Cardiac muscle cell (in vitro differentiated cells and primary cell): ENCODE measurements around the gene SBNO2. TPM values are rescaled to one million over a fixed set of nuclear protein-coding genes. Genes with fewer than 3 reads are reported as not detected.

ENCODE experiments used
- DNase-seq, 2 donors: peaks; one replicate each; pipeline versions ENCODE4 v3.0.0 to v3.0.0-alpha.2; 2010 to 2017; ENCODE audit warnings: low read depth in 1 of 2, low spot score in 1 of 2
- H3K27ac ChIP-seq: fragments of 200-600 bp; sonication (generic); 2 replicates; pipeline ENCODE4 v1.5.1; 2016
- H3K27me3 ChIP-seq: fragments of 200-600 bp; sonication (generic); 2 replicates; pipeline ENCODE4 v1.6.0; 2016; ENCODE audit warnings: control low read depth
- H3K36me3 ChIP-seq: fragments of 200-600 bp; sonication (generic); 2 replicates; pipeline ENCODE4 v1.5.1; 2016; ENCODE audit warnings: control low read depth
- H3K4me1 ChIP-seq: fragments of 200-600 bp; sonication (generic); 2 replicates; pipeline ENCODE4 v1.8.1; 2017; ENCODE audit warnings: low read depth, mild to moderate bottlenecking, mixed run types
- H3K4me3 ChIP-seq: fragments of 200-600 bp; sonication (generic); 2 replicates; pipeline ENCODE4 v1.5.1; 2016; ENCODE audit warnings: mild to moderate bottlenecking
- H3K9me3 ChIP-seq: fragments of 200-600 bp; sonication (generic); 2 replicates; pipeline ENCODE4 v1.5.1; 2017; ENCODE audit warnings: low read depth, mild to moderate bottlenecking, control low read depth
- polyA plus RNA-seq: library from polyadenylated mRNA; unstranded; fragments of >200 nt; fragmentation: Nextera tagmentation; extraction: Ambion mirVana; gene quantifications from 2 replicates; pipeline ENCODE4 v1.2.1, GENCODE V29; 2016
- total RNA-seq: library from RNA; depleted of rRNA; stranded (reverse); fragments of >200 nt; gene quantifications from 2 replicates; pipeline ENCODE4 v1.2.3, GENCODE V29; 2016
- TF ChIP-seq, protein P1 (sequence below): IDR thresholded peaks from 2 replicates; pipeline ENCODE4 v1.5.1; 2012; ENCODE audit warnings: low read depth, mild to moderate bottlenecking, low read length

The SBNO2 gene
- total and polyA plus RNA-seq, 2 experiments from 2014 or later, result 11.8 to 28.5 TPM

DNA sequence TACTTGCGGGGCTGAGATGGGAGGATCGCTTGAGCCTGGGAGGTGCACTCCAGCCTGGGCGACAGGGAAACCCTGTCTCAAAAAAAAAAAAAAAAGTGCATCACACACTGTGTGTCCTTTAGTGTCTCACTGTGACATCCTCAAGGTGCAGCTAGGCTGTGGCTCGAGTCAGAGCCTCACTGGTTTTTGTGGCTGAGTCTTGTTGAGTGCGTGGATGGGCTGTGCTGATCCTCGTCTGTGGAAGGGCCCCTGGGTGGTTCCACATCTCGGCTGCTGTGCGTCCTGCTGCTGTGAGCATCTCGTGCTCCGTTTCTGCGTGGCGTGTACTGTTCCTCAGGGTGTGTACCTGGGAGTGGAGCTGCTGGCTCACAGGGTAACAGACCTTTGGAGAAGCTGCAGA, 42.7 kb upstream of the SBNO2 start:
- H3K27ac ChIP-seq, result peak overlapping the region; percentile 54

DNA sequence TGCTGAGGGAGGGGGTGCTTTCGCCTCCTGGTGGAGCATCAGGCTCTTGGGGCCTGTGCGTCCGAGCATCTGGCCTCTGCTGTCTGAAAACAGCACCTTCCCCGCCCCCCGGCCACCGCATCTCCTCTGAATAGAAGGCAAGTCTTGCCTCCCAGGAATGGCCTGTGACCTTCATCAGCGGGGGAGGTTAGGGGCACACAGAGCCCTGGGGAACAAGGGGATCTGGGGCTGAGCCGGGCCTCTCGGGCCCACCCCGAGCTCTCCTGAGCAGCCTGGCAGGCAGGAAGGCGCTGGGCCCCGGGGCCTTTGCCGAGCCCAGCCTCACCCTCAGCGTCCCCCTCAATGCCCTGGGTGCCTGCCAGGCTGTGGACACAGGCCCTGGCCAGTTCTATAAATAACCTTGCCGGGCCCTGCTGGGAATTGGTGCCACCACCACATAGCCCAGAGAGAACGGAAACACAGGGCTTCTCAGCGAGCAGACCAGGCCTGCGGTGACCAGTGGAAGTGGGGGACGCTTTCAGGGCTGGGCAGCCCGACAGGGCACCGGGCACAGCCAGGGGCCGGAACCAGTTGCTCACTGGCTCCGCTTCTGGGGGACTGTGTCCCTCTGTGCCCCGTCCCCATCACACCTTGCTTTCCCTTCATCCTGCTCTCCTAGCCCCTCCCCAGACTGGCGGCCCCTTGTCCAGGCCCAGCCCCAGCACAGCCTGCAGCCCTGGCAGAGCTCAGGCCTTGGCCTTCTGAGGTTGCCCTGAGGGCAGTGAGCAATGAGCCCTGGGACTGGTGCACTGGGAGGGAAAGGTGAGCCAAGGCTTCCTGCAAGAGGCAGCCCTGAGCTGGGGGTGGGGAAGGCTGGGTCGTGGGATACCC, 41.0 kb upstream of the SBNO2 start:
- no peaks in the 10 kb centered on the region for H3K9me3 ChIP-seq
- peak overlapping the region; percentile 85 for H3K27ac ChIP-seq
- no peak overlapping the region for H3K4me3 ChIP-seq
- no peaks in the 10 kb centered on the region for H3K36me3 ChIP-seq
- H3K27me3 ChIP-seq, result no peaks in the 10 kb centered on the region
- TF ChIP-seq, protein P1, sequence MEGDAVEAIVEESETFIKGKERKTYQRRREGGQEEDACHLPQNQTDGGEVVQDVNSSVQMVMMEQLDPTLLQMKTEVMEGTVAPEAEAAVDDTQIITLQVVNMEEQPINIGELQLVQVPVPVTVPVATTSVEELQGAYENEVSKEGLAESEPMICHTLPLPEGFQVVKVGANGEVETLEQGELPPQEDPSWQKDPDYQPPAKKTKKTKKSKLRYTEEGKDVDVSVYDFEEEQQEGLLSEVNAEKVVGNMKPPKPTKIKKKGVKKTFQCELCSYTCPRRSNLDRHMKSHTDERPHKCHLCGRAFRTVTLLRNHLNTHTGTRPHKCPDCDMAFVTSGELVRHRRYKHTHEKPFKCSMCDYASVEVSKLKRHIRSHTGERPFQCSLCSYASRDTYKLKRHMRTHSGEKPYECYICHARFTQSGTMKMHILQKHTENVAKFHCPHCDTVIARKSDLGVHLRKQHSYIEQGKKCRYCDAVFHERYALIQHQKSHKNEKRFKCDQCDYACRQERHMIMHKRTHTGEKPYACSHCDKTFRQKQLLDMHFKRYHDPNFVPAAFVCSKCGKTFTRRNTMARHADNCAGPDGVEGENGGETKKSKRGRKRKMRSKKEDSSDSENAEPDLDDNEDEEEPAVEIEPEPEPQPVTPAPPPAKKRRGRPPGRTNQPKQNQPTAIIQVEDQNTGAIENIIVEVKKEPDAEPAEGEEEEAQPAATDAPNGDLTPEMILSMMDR, result no peak
- H3K4me1 ChIP-seq, result peaks cover 35% of the 10 kb centered on the region
- no peak for DNase-seq

More for the DNA sequence above, 42.7 kb upstream of the SBNO2 start:
- no peak overlapping the region for H3K4me3 ChIP-seq
- H3K9me3 ChIP-seq, result no peaks in the 10 kb centered on the region
- no peaks in the 10 kb centered on the region for H3K27me3 ChIP-seq
- DNase-seq, result no peak
- peaks cover 35% of the 10 kb centered on the region for H3K4me1 ChIP-seq
- TF ChIP-seq, protein P1, result no peak
- H3K36me3 ChIP-seq, result peaks cover 3% of the 10 kb centered on the region

DNA sequence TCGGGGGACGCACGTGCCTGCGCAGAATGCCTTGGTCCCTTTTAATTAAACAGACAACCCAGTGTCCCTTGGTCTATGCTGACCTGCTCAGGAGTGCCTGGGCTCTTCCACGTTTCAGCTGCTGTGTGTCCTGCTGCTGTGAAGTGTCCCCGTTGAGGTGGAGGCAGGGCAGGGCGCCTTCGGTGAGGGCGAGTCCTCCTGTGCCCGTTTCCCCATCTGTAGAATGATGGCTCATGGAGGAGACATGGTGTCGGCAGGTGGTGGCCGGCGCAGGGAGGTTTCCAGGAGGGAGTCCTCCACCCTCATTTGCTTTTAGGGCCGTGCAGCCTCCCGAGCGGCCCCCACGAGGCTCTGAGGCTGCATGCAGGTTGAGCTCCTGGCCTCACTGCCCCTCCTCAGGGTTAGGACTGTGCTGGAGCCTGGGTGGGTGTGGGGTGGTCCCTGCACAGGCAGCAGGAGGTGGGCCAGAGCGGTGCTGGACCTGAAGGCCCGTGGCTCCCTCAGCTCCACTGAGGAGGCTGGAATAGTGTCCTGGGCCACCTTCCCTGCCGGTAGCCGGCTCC, 40.3 kb upstream of the SBNO2 start:
- H3K4me3 ChIP-seq, result no peak overlapping the region
- H3K36me3 ChIP-seq, result no peaks in the 10 kb centered on the region
- H3K27ac ChIP-seq, result peak overlapping the region; percentile 85
- no peak for DNase-seq
- TF ChIP-seq, protein P1, result no peak
- peaks cover 41% of the 10 kb centered on the region for H3K4me1 ChIP-seq
- no peaks in the 10 kb centered on the region for H3K27me3 ChIP-seq
- H3K9me3 ChIP-seq, result no peaks in the 10 kb centered on the region

DNA sequence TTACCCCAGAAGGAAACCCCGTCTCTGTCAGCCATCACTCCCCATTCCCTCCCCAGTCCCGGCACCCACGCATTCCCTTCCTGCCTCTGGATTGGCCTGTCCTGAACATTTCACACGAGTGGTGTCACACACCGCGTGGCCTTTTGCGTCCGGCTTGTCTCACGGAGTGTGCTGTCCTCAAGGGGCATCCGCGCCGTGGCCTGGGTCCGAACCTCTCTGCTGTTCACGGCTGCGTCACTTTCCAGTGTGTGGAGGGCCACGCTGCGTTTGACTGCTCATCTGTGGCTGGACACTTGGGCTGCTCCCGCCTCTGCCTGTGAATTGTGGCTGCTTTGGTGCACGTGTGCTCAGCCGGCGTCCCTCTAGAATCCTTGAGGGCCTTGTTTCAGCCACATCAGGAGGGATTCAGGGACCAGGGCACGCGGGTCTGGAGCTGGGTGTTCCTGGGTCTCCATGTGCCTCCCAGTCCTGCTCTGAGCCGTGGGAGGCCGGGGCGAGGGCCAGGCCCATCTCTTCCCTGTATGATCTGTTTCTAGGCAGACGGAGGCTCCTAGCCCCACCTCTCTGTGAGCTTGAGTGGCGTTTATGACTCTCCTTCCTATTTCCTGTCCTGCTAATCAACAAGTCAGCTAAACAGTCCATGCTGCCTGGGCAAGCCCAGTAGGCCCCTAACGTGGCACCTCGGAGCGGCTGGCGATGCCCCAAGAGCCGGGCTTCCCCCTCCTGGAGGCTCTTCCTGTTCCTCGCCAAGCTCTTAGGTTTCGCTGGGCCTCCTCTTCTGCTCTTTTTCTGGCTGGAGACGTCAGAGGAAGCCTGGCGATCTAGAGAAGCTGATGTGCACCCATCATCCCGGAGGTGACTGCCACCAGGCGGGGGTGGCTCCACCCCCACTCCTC, 39.6 kb upstream of the SBNO2 start:
- Histone ChIP-seq H3K4me3 (no peak overlapping the region), H3K9me3 (no peaks in the 10 kb centered on the region), H3K36me3 (no peaks in the 10 kb centered on the region), H3K27ac (peak overlapping the region; percentile 85), H3K27me3 (no peaks in the 10 kb centered on the region), H3K4me1 (peaks cover 41% of the 10 kb centered on the region)
- peak in 1 of 2 donors; percentile 71 for DNase-seq
- TF ChIP-seq, protein P1, result no peak

DNA sequence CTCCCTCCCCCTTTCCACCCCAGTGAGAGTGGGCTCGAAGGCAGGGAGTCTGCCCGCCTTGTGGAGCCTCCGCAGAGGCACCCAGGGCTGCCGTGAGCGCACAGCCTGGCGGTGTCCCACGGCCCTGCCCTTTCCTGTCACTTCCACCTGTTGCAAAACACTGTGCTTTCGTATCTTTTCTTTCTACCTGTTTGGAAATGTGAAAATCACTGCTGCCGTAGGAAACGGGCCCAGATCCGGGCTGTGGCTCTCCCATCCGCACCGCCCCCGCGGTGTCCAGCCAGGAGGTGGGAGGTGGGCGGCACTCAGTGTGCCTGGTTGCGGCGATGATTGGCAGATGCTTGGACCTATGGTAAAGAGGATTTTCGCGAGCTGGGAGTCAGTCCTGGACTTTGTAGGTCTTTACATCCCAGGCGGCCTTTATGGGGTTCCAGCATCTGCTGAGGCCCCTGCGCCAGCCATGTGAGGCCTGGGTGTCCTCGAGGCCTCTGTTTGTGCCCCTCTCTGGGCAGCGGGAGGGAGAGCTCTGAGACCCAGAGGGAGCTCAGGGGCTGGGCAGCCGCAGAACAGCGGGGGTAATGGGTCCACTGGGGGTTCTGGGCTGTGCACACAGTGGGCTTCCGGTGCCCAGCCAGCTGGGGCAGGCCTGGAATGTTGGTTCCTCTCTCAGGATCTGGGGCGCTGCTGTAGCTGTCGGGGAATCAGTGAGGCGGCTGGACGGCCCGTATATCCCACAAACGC, 37.6 kb upstream of the SBNO2 start:
- DNase-seq, result peak in 1 of 2 donors; percentile 25
- Histone ChIP-seq H3K36me3 (no peaks in the 10 kb centered on the region), H3K4me3 (no peak overlapping the region), H3K9me3 (no peaks in the 10 kb centered on the region), H3K27me3 (no peaks in the 10 kb centered on the region), H3K4me1 (peaks cover 40% of the 10 kb centered on the region), H3K27ac (no peak overlapping the region)
- TF ChIP-seq, protein P1, result no peak
